Activated gamma-delta T cell (primary cell): ENCODE measurements around the gene SPATA4.

Experiments used
- DNase-seq: peaks from one replicate; lab custom pipeline; 2025; lab: John Stamatoyannopoulos, UW

Gene SPATA4

DNA sequence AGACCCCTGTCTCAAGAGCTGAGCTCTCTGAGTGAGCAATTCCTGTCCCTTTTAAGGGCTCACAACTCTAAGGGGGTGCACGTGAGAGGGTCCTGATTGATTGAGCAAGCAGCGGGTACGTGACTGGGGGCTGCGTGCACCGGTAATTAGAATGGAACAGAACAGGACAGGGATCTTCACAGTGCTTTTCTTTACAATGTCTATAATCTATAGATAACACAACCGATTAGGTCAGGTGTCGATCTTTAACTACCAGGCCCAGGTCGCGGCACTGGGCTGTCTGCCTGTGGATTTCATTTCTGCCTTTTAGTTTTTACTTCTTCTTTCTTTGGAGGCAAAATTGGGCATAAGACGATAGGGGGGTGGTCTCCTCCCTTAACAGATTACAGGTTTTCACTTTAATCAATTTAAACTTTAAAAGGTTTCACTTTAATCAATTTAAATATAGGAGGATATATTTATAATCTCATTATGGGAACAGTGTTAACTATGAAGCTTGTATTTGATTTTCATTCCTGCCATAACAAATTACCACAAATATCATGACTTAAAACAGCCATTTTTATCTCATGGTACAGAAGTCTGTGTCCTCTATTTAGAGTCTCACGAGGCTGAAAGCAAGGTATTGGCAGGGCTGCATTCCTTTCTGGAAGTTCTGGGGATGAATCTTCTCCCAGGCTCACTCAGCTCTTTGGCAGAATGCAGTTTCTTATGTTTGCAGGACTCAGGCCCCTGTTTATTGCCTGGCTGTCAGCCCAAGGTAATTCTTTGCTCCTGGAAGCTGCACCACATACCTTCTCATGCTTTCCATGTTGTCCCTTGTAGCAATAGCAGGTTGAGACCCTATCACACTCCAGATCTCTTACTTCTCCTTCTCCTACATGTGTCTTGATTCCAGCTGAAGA, 5.2 kb downstream of the SPATA4 start:
- no peak for DNase-seq

DNA sequence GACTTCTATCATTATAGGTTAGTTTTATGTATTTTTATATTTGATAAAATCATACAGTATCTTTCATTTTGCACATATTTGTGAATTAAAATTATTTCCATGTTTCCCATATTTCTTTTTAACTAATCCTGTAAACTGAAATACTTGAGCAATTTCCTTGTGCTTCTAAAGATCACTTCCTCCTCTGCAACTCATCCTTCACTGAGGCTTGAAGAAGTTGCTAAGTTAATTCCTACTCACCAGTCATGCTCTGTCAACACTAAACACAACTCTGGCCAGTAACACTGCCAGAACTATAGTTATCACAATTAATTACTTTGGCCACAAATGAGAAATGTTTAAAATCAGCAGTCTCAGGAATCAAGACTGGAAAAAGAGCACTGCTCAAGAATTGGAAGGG, 6.7 kb downstream of the SPATA4 start:
- DNase-seq: no peak

DNA sequence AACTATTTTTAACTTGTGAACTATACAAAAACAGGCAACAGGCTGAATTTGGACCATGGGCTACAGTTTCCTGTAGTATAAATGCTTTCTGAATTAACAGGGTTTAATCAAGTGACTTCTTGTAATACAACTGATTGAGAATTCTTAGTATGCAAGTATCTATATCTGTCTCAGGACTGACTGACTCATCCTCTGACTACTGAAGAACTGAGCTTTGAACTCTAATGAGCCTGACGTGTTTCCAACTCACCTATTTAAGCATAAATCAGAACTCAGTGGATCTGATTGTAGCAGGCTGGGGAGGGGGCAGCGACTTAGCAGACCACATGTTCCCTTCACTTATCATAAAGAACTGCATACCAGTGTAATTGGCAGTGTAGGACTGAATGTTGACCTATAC, 7.8 kb downstream of the SPATA4 start:
- no peak for DNase-seq

DNA sequence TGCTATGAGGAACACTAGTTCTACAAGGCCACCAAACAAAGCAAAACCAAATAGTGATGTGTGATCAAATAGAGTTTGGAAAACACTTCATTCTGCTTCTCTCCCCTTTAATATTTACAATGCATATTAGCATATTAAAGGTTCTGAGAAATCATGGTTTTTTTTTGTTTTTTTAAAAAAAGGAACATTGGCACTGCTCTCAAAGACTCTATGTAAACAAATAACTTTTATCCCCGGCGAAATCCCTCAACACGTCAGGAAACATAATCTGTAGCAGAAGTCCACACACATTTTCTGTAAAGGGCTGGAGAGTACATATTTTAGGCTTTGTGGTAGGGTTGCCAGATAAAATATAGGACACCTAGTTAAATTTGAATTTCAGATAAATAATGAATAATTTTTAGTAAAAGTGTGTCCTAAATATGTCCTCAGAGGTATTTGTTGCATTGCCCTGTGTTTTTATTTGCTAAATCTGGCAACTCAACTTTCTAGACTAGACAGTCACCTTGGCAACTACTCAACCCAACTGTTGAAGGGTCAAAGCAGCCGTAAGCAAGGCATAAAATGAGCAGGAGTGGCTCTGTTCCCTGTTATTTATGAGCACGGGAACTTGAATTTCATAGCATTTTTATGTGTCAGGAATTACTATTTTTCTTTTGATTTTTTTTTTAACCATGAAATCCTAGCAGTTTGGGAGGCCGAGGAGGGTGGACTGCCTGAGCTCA, 8.6 kb downstream of the SPATA4 start:
- no peak for DNase-seq

DNA sequence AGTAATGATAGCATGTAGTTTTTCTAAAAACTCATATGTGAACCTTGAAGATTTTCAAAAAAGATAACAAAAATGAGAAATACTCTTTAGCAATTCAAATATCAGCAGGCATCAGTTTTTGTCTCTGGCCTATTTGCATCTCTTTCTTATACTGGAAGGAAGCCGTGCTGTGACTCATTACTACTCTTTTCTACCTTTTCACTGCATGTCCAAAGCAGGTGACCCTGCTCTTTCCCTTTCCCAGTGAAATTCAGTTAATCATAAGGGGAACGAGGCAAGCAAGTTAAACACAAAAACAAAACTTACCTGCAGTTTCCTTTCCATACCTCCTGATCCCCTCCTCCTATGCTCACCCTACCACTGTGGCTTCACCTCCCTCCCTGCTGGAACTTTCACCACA, 9.3 kb downstream of the SPATA4 start:
- DNase-seq: no peak

DNA sequence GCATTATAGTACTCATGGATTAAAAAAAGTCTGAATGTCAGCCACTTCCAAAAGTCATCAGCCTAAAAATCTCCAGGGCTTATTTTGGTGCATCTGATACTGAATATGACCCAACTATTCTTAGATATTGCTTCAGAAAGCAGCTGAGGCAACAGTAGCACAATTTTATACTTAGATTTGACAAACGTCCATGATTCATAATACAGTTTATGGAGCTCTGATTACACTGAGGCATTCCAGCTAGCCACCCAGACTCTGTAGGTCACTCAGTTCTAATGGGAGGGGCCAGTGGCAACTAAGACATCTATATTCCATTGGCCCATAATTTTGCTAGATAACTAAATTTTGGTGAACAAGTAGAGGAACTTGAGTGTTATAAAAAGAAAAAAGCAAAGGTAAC, 10.3 kb downstream of the SPATA4 start:
- no peak for DNase-seq

GRCh38 chr4:176163041-176163440, 32.3 kb downstream of the SPATA4 start:
- DNase-seq: no peak

GRCh38 chr4:176156656-176157055, 38.7 kb downstream of the SPATA4 start:
- no peak for DNase-seq

DNA sequence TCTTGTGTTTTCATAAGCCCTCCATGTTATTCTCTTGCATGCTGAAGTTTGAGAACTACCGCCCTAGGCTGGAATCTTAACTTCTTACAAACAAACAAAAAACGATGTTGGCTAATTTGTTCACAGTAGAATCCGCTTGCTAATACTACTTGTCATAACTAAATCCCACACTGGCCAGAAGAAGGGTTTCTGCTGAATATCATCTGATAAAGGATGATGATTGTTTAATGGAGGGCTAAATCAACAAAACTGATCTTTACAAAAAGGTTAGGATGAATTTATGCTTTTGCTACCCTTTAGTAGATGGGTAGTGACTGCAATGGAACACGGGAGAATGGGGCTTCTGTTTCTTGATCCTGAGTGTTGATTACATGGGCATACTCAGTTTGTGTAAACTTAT, 42.3 kb downstream of the SPATA4 start:
- no peak for DNase-seq

DNA sequence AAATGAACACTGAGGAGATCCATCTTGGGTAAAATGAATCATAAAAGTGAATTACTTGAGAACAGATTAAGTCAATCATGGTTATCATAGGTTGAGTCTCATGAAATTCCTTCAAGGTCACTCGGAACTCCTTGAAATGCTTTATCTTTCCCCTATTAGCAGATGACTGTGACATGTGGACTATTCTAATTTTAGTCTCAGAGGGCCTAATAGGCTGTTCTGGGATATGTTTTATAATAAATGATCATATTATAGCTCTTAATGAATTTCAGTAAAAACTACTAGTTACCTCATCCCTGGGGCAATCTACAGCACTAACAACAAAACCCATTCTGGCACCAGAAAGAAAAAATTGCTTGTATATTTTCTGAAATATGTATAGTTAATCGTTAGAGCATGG, 44.7 kb downstream of the SPATA4 start:
- no peak for DNase-seq

DNA sequence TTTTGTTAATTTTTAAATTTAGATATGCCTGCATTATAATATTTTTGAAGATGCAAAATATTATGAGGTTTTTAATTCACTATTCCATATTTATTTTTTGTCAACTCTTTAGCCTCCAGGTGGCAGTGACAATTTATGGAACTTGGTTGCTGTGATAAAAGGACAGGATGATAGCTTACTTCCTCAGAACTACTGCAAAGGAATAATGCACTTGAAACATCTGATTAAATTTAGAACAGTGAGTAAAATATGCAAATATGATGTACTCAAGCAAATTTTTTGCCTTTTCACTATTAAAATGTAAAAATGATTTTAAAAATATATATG, 45.1 kb downstream of the SPATA4 start:
- no peak for DNase-seq

- no peak for DNase-seq
Observed at GRCh38 chr4:176149680-176150355, 45.6 kb downstream of the SPATA4 start.

DNA sequence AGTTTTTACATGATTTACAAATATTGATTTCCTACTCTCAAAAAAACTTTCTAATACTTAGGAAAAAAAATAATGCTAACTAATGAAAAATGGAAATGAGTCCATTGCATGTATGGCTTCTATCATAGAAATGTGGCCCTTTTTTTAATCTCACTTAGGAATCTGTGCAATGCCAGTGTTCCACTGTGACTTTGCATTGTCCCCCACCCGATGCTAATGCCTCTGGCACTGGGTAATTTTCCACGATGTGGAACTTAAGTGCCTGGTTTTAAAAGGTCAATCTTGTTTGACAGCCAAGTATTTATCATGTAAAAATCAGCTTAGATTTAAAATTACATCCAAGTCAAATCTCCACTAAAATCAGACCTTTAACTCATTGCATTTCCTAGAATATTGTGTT, 53.1 kb downstream of the SPATA4 start:
- no peak for DNase-seq

DNA sequence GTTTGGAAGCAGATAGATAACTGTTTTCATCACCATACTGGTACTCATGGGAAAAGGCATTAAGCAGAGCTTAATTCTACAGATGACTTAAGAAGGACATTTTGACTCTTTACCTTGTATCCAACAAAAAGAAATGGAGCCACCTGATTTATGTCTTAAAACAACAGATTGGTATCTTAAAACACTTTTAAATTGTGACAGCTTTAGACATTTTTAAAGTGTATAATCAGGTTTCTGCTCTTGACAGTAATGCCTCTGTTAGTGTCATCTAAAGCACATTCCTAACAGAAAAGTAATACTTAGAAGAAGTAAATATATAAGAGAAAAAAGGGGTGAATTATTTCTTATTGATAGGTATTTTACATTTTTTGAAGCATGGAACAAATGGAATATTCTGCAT, 55.9 kb downstream of the SPATA4 start:
- no peak for DNase-seq

- no peak for DNase-seq
Observed at GRCh38 chr4:176137631-176138030, 57.8 kb downstream of the SPATA4 start.

DNA sequence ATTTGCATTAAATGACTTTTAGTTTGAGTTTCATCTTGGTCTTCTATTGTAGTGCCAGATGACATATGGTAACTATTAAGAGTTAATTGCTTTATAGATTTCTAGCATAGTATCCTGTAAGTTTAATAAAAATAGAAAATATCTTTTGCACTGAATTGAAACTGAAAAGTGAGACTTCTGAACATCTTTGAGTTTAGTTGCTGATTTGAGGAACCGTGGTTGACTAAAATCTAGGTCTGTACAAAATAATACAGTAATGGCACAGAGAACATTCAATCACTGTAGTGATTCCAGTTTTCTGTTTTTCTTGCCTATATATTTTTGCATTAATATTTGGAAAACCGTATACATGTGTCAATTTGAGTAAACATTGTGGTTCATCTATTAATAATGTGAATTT, 60.7 kb downstream of the SPATA4 start:
- DNase-seq: no peak
